GM18861 (cell line): ENCODE measurements around the gene DEPDC5.
A peak's percentile ranks its signal among the peaks of the same experiment; 100 is the strongest.

ENCODE experiments used
- ATAC-seq: cut with Tn5 transposase; IDR thresholded peaks from one replicate; pipeline ENCODE4 v1.9.1; 2021; ENCODE audit not compliant: unreplicated experiment

DEPDC5 gene

DNA sequence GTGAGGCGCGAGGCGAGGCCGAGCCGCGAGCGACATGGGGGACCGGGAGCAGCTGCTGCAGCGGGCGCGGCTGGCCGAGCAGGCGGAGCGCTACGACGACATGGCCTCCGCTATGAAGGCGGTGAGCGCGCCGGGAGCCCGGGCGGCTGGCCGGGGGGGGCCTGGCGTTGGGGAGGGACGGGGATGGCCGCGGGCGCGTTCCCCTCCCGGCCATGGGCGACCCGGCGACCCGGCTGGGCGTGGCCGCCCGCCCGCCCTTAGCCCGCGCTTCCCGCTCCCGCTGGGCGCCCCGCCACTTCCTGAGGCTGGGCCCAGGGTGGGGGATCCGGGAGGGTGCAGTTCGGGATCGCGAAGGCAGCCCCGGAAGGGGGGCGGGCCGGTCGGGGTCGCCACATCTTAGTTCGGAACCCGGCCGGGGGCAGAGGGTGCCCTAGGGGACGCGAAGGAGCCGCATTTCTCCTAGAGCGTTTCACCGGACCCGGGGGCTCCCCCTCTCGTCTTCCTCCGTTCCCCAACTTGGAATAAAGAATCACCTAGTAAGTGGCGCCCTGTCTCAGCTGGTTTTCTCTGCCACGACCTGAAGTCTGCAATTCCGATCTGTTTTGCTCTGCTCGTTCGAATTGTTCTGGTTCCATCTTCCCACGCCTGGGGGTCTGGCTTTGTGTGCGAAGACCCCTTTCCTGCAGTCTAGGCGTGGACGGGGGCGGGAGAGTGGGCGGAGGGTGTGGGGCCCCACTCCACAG, 191.1 kb downstream of the DEPDC5 start:
- ATAC-seq, result peak; percentile 35

DNA sequence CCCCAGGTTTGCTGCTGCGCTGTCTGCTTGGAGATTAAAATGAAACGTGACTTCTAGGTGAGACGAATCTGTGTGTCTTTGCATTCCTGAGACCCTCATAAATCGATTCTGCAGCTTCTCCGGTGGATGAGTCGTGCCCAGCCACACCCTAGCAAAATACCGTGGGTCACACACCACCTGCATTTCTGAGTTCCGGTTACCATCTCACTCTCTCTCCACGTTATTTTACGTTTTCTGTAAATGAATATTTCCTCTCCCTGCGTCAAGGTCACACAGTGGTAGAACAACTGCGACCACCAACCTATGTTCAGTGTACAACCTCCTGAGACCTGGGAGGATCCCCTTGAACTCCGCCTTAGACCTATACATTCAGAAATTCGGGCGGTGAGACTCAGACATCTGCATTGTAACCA, 191.6 kb downstream of the DEPDC5 start:
- ATAC-seq, result no peak

DNA sequence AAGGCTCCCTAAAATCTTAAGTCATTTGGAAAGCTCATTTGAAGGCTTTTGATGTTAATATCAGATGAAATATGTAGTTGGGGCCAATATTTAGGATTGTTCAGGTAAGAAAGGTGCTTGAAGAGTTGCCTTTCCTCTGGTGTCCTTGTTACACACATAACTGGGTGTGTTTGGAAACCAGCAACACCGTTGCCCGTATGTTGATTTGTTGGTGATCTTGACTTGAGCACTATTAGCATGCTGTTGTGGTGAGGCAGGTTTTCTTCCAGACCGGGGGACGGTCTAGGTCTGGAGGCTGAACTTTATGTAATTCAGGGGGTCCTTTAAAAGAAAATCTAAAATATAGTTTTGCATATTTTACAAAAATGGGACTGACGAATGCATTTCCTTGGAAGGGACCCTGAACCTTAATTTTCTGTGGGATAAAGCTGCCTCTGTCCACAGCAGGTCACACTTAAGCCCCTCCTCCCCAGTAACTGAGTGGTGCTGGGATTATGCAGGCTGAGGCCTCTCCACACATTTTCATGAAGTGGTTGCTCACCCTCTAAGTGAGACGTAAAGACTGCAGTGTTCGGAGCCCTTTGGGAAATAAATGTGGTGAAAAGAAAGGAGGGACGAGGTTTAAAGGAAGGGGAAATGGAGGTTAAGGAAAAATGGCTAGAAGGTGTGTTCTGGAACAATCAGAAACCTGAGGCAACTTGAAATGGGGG, 192.3 kb downstream of the DEPDC5 start:
- no peak for ATAC-seq

DNA sequence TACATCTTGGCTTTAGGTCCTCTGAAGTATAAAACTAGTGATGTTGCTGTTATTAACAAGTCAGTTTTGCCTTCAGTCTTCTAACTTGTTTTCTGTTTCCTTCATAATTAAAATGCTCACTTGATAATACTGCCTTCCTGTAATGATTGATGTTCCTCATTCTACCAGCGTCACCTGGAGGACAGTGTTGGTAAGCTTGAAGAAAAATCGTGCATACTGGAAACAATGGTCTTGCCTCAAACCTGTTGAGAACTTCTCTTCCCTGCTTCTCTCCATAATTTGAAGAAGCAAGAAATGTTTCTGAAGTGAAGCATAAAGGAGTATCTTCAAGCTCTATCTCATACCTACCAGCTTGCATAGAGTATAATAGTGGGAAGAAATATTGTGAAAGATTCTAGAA, 193.5 kb downstream of the DEPDC5 start:
- ATAC-seq, result peak; percentile 24

DNA sequence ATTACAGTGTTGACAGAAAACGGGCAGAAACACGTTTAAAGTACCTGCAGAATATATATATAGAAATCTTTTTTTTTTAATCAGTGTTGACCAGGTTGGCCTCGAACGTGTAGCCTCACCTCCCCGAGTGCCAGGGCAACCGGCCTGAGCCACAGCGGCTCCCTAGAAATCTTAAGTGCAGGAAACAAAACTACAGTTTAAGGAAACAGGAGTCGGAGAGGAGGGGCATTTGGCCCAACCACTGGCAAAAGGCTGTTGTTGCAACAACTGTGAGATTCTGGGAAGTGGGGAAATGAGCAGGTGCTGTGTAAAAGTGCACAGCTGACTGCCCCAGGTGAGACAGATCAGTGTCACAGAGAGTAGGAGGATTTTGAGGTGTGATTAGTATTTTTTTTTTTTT, 194.2 kb downstream of the DEPDC5 start:
- no peak for ATAC-seq

DNA sequence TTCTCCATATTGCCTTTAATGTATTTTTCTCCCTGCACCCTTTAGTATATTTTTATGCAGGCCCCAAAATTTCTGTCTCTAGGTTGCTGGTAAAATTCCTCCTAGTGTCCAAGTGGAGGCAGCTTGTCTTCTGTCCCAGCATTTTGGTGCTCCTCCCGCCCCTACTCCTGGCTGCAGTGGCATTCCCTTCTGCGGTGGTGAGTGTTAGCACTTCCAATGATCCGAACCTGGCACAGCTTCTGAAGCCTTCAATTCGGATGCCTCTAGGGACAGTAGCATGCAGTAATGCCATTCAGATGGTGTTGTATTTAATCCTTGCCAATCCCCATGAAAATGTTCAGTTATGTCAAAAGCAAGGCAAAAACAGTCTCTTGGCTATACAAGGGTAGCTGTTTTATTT, 196.4 kb downstream of the DEPDC5 start:
- no peak for ATAC-seq

DNA sequence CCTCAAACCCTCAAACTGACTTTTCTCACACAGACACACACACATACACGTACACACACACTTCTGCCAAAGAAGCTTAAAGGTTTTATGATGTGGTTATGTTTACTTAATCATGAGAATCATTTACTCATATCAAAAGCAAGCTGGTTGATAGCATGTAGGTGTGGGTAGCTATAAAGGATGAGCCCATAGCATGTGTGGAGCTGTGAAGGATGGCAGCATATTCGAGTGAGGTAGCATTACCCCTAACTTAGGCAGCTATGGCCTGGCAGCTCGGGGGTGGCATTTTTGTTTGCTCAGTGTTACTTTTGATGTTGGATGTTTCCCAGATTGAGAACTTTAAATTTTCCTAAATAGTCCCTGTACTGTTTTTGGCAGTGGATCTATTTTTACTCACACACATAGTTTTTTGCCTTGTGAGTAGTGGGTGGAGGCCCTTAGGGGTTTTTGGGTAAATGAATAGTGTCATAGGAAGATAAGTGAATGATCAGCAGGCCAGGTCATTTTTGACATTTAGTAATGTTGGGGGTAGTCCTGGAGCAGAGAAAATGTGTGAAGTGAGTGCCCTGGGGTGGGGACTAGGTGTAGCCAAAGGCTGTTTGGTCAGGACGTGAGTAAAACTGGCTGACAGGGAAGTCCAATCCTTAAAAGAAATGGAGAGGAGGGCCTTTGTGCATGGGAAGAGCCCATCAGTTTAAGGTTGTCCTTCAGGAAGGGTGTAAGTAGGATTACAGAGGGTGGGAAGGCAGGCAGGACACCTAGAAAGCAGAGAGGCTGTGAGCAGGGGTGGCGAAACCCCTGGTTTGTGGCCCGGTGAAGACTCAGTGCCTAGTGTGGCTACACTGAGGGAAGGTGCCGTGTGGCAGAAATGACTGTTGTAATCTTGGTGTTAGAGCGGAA, 197.6 kb downstream of the DEPDC5 start:
- ATAC-seq, result no peak

DNA sequence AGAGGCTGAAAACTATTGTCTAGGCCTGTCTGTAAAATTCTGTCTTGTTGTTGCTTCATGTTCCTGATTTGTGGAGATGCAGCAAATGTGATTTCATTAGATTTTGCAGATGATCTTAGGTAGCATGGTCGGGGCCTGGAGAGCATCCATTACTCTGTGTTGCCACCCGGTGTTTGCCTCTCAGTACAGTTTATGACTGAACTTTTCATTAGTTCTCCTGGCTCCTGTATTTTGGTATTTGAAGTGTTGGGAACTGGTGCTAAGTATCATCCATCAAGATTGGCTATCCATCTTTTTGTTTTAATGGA, 198.2 kb downstream of the DEPDC5 start:
- no peak for ATAC-seq

DNA sequence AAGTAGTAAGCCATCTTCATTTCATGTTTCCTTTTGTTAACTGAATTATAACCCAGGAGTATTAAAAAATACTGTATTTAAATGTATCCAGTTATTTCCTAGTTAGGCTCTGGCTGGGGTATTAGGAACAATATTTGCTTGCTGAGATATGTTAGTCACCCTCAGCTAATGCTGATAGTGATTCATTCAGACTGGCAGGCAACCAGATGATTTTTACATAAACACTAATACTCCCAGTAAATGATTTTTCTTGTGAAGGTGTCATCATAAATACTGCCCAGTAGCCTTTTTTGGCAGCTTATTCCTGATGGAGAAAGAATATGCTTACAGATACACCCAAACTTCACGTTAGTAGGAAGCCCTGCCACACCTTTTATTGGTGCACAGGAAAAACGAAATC, 198.7 kb downstream of the DEPDC5 start:
- ATAC-seq, result no peak

DNA sequence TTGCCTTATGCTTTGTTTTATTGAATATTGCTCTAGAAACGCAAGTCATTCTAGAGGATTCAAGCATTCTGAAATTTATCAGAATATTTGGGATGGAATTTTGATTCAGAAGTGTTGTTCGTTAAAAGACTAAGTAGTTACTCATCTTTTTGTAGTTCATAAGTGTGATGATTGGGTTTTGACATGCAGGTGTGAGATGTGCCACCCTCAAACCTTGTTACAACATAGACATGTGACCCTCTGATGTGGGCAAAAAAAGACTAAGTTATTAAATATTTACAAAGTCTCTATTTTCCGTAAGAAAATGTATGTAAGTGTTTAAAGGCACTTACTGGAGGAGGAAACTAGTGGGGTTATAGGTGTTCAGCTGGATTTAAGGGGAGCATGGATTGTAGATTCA, 199.4 kb downstream of the DEPDC5 start:
- ATAC-seq, result no peak

DNA sequence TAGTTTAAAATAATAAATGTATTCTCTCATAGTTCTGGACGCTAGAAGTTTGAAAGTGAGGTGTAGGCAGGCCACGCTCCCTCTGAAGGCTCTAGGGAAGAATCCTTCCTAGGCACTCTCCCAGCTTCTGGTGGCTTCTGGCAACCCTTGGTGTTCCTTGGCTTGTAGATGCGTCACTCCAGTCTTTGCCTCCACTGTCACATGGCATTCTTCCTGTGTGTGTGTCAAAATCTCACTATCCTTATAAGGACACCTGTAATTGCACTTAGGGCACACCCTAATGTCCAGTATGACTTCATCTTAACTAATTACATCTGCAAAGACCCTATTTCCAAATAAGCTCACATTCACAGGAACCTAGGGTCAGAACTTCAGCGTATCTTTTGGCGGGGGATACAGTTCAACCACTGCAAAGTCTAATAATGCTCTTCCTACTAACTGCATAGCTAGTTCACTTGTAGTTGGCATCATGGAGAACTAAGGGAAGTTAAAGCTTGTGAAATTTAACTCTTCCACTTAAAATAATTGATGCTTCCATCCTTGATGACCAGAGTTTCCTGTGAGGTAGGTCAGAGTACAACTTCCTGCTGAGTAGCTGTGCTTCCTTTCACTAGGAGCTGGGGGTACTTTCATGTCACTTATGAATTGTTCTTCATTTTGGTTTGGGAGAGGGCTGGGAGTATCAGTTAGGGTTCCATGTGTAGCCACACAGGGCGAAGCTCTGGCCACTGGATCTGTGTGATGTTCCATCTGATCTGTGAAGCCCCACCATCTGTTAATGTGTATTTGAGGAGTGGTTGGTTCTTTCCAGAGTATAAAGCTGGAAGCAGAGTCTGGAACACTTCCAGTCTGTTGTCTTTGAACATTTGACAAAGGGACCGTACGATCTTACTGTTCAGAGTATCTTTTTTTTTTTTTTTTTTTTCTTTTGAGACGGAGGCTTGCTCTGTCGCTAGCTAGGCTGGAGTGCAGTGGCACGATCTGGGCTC, 201.0 kb downstream of the DEPDC5 start:
- ATAC-seq, result no peak

DNA sequence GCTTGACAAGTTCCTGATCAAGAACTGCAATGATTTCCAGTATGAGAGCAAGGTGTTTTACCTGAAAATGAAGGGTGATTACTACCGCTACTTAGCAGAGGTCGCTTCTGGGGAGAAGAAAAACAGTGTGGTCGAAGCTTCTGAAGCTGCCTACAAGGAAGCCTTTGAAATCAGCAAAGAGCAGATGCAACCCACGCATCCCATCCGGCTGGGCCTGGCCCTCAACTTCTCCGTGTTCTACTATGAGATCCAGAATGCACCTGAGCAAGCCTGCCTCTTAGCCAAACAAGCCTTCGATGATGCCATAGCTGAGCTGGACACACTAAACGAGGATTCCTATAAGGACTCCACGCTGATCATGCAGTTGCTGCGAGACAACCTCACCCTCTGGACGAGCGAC, 202.5 kb downstream of the DEPDC5 start:
- no peak for ATAC-seq
